Measurements from ENCODE around the gene TCF7L1. TPM values are rescaled to one million over a fixed set of nuclear protein-coding genes. Genes with fewer than 3 reads are reported as not detected.

TCF7L1 gene
- total RNA-seq, 1 experiment from 2014 or later = 30.4 TPM

DNA sequence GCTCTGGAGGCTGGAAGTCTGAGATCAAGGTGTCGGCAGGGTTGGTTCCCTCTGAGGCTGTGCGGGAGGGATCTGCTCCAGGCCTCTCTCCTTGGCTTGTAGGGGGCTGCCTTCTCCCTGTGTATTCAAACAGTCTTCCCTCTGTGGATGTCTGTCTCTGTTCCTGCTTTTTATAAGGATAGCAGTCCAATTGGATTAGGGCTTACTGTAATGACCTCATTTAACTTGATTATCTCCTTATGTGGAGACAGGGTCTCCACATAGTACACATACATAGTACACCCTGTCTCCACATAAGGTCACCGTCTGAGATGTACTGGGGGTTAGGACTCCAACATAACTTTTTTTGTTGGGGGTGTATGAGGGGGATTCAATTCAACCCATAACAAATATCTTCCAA, 30.5 kb downstream of the TCF7L1 start:
- TF ChIP-seq, protein P1, sequence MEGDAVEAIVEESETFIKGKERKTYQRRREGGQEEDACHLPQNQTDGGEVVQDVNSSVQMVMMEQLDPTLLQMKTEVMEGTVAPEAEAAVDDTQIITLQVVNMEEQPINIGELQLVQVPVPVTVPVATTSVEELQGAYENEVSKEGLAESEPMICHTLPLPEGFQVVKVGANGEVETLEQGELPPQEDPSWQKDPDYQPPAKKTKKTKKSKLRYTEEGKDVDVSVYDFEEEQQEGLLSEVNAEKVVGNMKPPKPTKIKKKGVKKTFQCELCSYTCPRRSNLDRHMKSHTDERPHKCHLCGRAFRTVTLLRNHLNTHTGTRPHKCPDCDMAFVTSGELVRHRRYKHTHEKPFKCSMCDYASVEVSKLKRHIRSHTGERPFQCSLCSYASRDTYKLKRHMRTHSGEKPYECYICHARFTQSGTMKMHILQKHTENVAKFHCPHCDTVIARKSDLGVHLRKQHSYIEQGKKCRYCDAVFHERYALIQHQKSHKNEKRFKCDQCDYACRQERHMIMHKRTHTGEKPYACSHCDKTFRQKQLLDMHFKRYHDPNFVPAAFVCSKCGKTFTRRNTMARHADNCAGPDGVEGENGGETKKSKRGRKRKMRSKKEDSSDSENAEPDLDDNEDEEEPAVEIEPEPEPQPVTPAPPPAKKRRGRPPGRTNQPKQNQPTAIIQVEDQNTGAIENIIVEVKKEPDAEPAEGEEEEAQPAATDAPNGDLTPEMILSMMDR (IDR thresholded peaks at IDR 0.05) = no peak
- no peak for TF ChIP-seq POLR2AphosphoS5 (IDR thresholded peaks at IDR 0.05; ENCODE audit: low read depth, low read length)
- TF ChIP-seq, protein P2, sequence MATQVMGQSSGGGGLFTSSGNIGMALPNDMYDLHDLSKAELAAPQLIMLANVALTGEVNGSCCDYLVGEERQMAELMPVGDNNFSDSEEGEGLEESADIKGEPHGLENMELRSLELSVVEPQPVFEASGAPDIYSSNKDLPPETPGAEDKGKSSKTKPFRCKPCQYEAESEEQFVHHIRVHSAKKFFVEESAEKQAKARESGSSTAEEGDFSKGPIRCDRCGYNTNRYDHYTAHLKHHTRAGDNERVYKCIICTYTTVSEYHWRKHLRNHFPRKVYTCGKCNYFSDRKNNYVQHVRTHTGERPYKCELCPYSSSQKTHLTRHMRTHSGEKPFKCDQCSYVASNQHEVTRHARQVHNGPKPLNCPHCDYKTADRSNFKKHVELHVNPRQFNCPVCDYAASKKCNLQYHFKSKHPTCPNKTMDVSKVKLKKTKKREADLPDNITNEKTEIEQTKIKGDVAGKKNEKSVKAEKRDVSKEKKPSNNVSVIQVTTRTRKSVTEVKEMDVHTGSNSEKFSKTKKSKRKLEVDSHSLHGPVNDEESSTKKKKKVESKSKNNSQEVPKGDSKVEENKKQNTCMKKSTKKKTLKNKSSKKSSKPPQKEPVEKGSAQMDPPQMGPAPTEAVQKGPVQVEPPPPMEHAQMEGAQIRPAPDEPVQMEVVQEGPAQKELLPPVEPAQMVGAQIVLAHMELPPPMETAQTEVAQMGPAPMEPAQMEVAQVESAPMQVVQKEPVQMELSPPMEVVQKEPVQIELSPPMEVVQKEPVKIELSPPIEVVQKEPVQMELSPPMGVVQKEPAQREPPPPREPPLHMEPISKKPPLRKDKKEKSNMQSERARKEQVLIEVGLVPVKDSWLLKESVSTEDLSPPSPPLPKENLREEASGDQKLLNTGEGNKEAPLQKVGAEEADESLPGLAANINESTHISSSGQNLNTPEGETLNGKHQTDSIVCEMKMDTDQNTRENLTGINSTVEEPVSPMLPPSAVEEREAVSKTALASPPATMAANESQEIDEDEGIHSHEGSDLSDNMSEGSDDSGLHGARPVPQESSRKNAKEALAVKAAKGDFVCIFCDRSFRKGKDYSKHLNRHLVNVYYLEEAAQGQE (IDR thresholded peaks at IDR 0.05; ENCODE audit: insufficient read depth in 1 of 2, low read depth in 2 of 2, low read length in 1 of 2) = no peak
- no peak for TF ChIP-seq SIN3A (IDR thresholded peaks at IDR 0.05; ENCODE audit: borderline replicate concordance, insufficient read depth, low read depth, low read length)
- no peak for TF ChIP-seq TCF7L2 (IDR thresholded peaks at IDR 0.05; ENCODE audit: low read depth, low read length)
- in situ Hi-C loops (cut with HindIII; ENCODE audit: low pct_unique_long_range_greater_than_20kb, low sequenced_read_pairs) = no loop called here
- intact Hi-C loops (cut with micrococcal nuclease; ENCODE audit: unreplicated experiment) = no loop called here
- ChIA-PET CTCF (no interaction called here), POLR2A (no interaction called here)
- H3K9me3 ChIP-seq (ENCODE audit: control insufficient read depth, insufficient read depth, low read depth, low read length) = no peaks in the 10 kb centered on the region
- no peaks in the 10 kb centered on the region for H3K36me3 ChIP-seq (ENCODE audit: control insufficient read depth, insufficient read depth, low read length)
- DNase-seq (ENCODE audit: low read depth, low spot score) (no peak), ATAC-seq (no peak)
- H3K4me1 ChIP-seq (ENCODE audit: control insufficient read depth, insufficient read depth, low read length) = peaks cover 16% of the 10 kb centered on the region
- H3K27ac ChIP-seq (ENCODE audit: low read length) = no peak overlapping the region
- H3K27me3 ChIP-seq (ENCODE audit: control insufficient read depth, insufficient read depth, low read length) = no peaks in the 10 kb centered on the region
- BruUV-seq (replicated peaks) = no TSS peak
- H3K4me3 ChIP-seq (ENCODE audit: low read depth in 2 of 2, low read length in 2 of 2) = no peak overlapping the region

DNA sequence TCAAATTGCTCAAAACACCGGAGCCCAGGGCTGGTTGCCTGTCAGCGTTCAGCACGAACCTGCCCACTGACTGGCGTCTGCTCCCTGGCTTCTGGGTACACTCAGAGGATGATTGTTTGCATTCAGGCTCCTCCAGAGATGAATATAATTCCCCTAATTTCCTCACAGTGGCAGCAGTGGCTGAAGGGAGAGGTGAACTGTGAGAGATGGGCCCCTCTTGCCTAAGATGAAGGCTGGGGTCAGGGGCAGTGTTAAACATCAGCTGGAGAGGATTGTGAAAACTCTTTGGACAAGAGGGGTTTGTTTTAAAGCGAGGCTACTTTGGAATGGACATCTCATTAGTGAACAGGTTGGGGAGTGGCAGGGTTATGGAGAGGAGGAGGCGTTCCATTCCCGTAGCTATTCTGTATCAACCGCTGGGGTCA, 31.0 kb downstream of the TCF7L1 start:
- no peak for ATAC-seq
- CTCF ChIA-PET = no interaction called here
- no TSS peak for BruUV-seq (replicated peaks)

More for the DNA sequence above, 31.0 kb downstream of the TCF7L1 start:
- TF ChIP-seq TCF7L2 (IDR thresholded peaks at IDR 0.05; ENCODE audit: low read depth, low read length) = no peak
- TF ChIP-seq POLR2AphosphoS5 (IDR thresholded peaks at IDR 0.05; ENCODE audit: low read depth, low read length) = no peak
- TF ChIP-seq, protein P2 (IDR thresholded peaks at IDR 0.05; ENCODE audit: insufficient read depth in 1 of 2, low read depth in 2 of 2, low read length in 1 of 2) = no peak
- TF ChIP-seq, protein P1 (IDR thresholded peaks at IDR 0.05) = no peak
- no peak for TF ChIP-seq SIN3A (IDR thresholded peaks at IDR 0.05; ENCODE audit: borderline replicate concordance, insufficient read depth, low read depth, low read length)
- no peak for DNase-seq (ENCODE audit: low read depth, low spot score)
- intact Hi-C loops (cut with micrococcal nuclease; ENCODE audit: unreplicated experiment) (no loop called here), in situ Hi-C loops (cut with HindIII; ENCODE audit: low pct_unique_long_range_greater_than_20kb, low sequenced_read_pairs) (no loop called here)
- no peaks in the 10 kb centered on the region for H3K36me3 ChIP-seq (ENCODE audit: control insufficient read depth, insufficient read depth, low read length)
- peaks cover 16% of the 10 kb centered on the region for H3K4me1 ChIP-seq (ENCODE audit: control insufficient read depth, insufficient read depth, low read length)
- no peaks in the 10 kb centered on the region for H3K9me3 ChIP-seq (ENCODE audit: control insufficient read depth, insufficient read depth, low read depth, low read length)
- no peaks in the 10 kb centered on the region for H3K27me3 ChIP-seq (ENCODE audit: control insufficient read depth, insufficient read depth, low read length)
- no peak overlapping the region for H3K4me3 ChIP-seq (ENCODE audit: low read depth in 2 of 2, low read length in 2 of 2)
- POLR2A ChIA-PET = no interaction called here
- no peak overlapping the region; the same call in 1 of the 2 replicates for H3K27ac ChIP-seq (ENCODE audit: low read length)

Measured in Panc1 (cell line).